Caco-2 (cell line): ENCODE data around the gene TEX264. TPM values are rescaled to one million over a fixed set of nuclear protein-coding genes. Genes with fewer than 3 reads are reported as not detected.
A peak's percentile ranks its signal among the peaks of the same experiment; 100 is the strongest.

Experiments used
- Bru-seq: library from RNA; stranded (reverse); fragments of 400-500 nt; gene quantifications from one replicate; lab custom pipeline; 2021; lab: Mats Ljungman, UMichigan
- BruChase-seq, 2 experiments: library from RNA; stranded (reverse); fragments of 400-500 nt; gene quantifications; one replicate each; lab custom pipeline; 2021; lab: Mats Ljungman, UMichigan
- BruUV-seq: library from RNA; stranded (reverse); fragments of 400-500 nt; replicated peaks from 2 replicates; lab custom pipeline; 2021; lab: Mats Ljungman, UMichigan
- CTCF ChIA-PET: fragments of 300-600 bp; sonication (Branson Sonifier 250); formaldehyde crosslinking; loops from one replicate; lab custom pipeline; 2022; ENCODE audit warnings: antibody characterized with exemption; lab: Charles Lee
- POLR2A ChIA-PET: fragments of 300-600 bp; sonication (Branson Sonifier 250); formaldehyde crosslinking; loops from one replicate; lab custom pipeline; 2022; ENCODE audit warnings: antibody characterized with exemption; lab: Charles Lee
- DNase-seq, 2 experiments: peaks; one replicate each; pipeline versions ENCODE4 v3.0.0 to v3.0.0-alpha.2; 2020 to 2022
- H3K27me3 ChIP-seq: replicated peaks from 2 replicates; pipeline ENCODE4 v1.6.0; 2011; ENCODE audit warnings: low read length; ENCODE audit not compliant: control insufficient read depth, insufficient read depth
- H3K36me3 ChIP-seq: 2 replicates; pipeline ENCODE4 v1.5.1; 2011; ENCODE audit warnings: low read length; ENCODE audit not compliant: control insufficient read depth, insufficient read depth
- H3K4me1 ChIP-seq: fragments of 250-450 bp; sonication (Bioruptor Pico); 2 replicates; pipeline ENCODE4 v1.5.1; 2020; ENCODE audit warnings: mild to moderate bottlenecking
- H3K4me3 ChIP-seq: 2 replicates; pipeline ENCODE4 v1.5.1; 2011; ENCODE audit warnings: low read depth, mild to moderate bottlenecking, control low read depth, low read length
- H3K9me3 ChIP-seq: fragments of 250-450 bp; sonication (Bioruptor Pico); 2 replicates; pipeline ENCODE4 v1.5.1; 2020; ENCODE audit warnings: mild to moderate bottlenecking, moderate library complexity
- H3K27ac Mint-ChIP-seq: one replicate; pipeline ENCODE4 v1.8.0; 2022; ENCODE audit warnings: mixed read lengths; ENCODE audit not compliant: unreplicated experiment
- H3K27me3 Mint-ChIP-seq: one replicate; pipeline ENCODE4 v1.8.0; 2022; ENCODE audit warnings: mixed read lengths; ENCODE audit not compliant: insufficient read depth, unreplicated experiment
- H3K36me3 Mint-ChIP-seq: one replicate; pipeline ENCODE4 v1.8.0; 2022; ENCODE audit warnings: mild to moderate bottlenecking, mixed read lengths; ENCODE audit not compliant: insufficient read depth, unreplicated experiment
- H3K4me1 Mint-ChIP-seq: one replicate; pipeline ENCODE4 v1.8.0; 2022; ENCODE audit warnings: low read depth, mixed read lengths; ENCODE audit not compliant: unreplicated experiment
- H3K4me3 Mint-ChIP-seq: one replicate; pipeline ENCODE4 v1.8.0; 2022; ENCODE audit warnings: mild to moderate bottlenecking, moderate library complexity, mixed read lengths; ENCODE audit not compliant: unreplicated experiment
- H3K9me3 Mint-ChIP-seq: one replicate; pipeline ENCODE4 v1.8.0; 2022; ENCODE audit warnings: mixed read lengths; ENCODE audit not compliant: unreplicated experiment
- intact Hi-C: fragments of 100-400 bp; cut with micrococcal nuclease; formaldehyde crosslinking; loops from one replicate; pipeline ENCODE4 v1.10.0; 2022; ENCODE audit not compliant: unreplicated experiment
- long read RNA-seq: library from polyadenylated mRNA; stranded (forward); transcript quantifications from one replicate; pipeline ENCODE4 v2.0.0, GENCODE V29; 2022
- total RNA-seq: library from RNA; stranded (reverse); gene quantifications from 2 replicates; pipeline ENCODE4 v1.2.3, GENCODE V29; 2022
- TF ChIP-seq, protein P1 (sequence below), 2 experiments: fragments of 200-600 bp in 1 of 2; IDR thresholded peaks; 1 replicate in 1 of 2; 2 replicates in 1 of 2; pipeline versions ENCODE4 v1.5.1 to v1.8.0; 2011 to 2022; ENCODE audit warnings: antibody characterized with exemption in 1 of 2, control low read depth in 1 of 2, inconsistent platforms in 1 of 2, low read depth in 1 of 2, low read length in 1 of 2, mild to moderate bottlenecking in 1 of 2, moderate library complexity in 1 of 2; ENCODE audit not compliant: insufficient read depth in 1 of 2, severe bottlenecking in 1 of 2, unreplicated experiment in 1 of 2

The TEX264 gene, protein sequence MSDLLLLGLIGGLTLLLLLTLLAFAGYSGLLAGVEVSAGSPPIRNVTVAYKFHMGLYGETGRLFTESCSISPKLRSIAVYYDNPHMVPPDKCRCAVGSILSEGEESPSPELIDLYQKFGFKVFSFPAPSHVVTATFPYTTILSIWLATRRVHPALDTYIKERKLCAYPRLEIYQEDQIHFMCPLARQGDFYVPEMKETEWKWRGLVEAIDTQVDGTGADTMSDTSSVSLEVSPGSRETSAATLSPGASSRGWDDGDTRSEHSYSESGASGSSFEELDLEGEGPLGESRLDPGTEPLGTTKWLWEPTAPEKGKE
- 32.4 and 37.9 TPM in 2 replicates for total RNA-seq
- Bru-seq, nascent RNA = percentile 57 among the genes with signal in this experiment
- BruChase-seq, experiment 1, labeled RNA remaining after a 2-hour chase = percentile 51 among the genes with signal in this experiment
- percentile 57 among the genes with signal in this experiment for BruChase-seq, experiment 2, labeled RNA remaining after a 6-hour chase
- long read RNA-seq, transcript TEX264-201 (5 exons, 1,340 nt) = major isoform, 61 of 102 reads
- long read RNA-seq, transcript TEX264-213 (4 exons, 800 nt) = minor isoform, 10 of 102 reads
- long read RNA-seq, partial matches to known transcripts = 2 of 102 reads
- long read RNA-seq, other reads (novel, unspliced or antisense) = 27 of 102 reads

DNA sequence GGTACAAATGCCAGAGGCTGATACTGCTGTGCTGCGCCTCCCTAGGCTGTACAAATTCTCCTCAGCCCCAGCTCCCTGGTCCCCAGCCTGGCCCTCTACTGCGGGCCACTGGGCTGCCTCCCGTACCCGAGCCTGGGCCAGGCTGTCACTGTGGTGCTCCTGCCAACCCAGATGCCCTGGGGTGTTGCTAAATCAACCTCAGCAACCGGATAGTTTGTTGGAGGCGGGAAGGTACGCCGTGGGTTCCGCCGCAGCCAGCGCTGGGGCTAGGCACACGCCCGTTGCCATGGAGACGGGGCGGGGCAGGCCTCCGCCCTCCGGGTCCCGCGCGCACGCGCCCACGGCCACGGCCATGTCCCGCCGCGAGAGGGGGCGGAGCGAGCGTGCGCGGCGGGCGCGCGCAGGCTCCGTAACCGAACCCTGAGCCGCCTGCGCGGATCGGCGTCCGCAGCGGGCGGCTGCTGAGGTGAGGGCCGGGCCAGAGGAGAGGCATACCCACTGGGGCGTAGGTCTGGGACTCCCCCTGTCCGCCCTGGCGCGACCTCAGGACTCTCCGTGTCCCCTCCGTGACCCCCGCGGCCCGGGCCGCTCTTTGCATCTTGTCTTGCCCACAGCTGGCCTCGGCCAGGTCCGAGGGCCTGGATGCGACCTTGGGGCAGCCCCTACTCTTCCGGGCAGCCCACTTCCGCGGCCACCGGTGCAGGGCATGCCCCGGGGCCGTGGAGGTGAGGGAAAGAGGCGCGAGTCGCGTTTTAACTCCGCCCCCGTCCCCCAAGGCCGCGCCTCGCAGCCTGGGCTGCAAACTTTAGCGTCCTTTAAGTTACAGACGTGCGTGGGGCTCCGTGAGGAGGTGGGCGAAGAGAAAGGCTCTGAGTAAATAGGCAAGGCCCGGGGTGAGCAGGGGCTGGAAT, at the start of gene TEX264:
Gene TEX264, plus strand, starts transcription at position 430 of the 911 bp plus-strand sequence. CDS start 3,053 bp downstream, outside the sequence.
- BruUV-seq = no TSS peak
- Histone ChIP-seq H3K36me3 (no peaks in the 10 kb centered on the region), H3K27me3 (no peaks in the 10 kb centered on the region), H3K4me1 (no peaks in the 10 kb centered on the region), H3K4me3 (peak within 1 kb of the TSS; percentile 70), H3K9me3 (no peaks in the 10 kb centered on the region)
- DNase-seq = peak; percentile 70 to 81
- H3K27me3 Mint-ChIP-seq = no peaks in the 10 kb centered on the region
- CTCF ChIA-PET = interaction anchor here (1.3 to 2.3 kb wide), 3 partner anchors 11 to 172 kb away, joined by 8 to 16 read pairs (median 10); partner anchors contain the start of gene DCAF1
- intact Hi-C loops = no loop called here
- TF ChIP-seq, protein P1, sequence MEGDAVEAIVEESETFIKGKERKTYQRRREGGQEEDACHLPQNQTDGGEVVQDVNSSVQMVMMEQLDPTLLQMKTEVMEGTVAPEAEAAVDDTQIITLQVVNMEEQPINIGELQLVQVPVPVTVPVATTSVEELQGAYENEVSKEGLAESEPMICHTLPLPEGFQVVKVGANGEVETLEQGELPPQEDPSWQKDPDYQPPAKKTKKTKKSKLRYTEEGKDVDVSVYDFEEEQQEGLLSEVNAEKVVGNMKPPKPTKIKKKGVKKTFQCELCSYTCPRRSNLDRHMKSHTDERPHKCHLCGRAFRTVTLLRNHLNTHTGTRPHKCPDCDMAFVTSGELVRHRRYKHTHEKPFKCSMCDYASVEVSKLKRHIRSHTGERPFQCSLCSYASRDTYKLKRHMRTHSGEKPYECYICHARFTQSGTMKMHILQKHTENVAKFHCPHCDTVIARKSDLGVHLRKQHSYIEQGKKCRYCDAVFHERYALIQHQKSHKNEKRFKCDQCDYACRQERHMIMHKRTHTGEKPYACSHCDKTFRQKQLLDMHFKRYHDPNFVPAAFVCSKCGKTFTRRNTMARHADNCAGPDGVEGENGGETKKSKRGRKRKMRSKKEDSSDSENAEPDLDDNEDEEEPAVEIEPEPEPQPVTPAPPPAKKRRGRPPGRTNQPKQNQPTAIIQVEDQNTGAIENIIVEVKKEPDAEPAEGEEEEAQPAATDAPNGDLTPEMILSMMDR (IDR thresholded peaks at IDR 0.05; ENCODE audit: insufficient read depth in 1 of 2, low read depth in 1 of 2, low read length in 1 of 2, severe bottlenecking in 1 of 2, unreplicated experiment in 1 of 2) = no peak
- peak within 1 kb of the TSS; percentile 88 for H3K27ac Mint-ChIP-seq
- H3K4me3 Mint-ChIP-seq = peak within 1 kb of the TSS; percentile 94
- H3K4me1 Mint-ChIP-seq = peaks cover 32% of the 10 kb centered on the region
- POLR2A ChIA-PET = interaction anchor here (0.6 to 1.1 kb wide), 3 partner anchors 103 to 286 kb away, joined by 4 to 27 read pairs (median 9); partner anchors contain the start of genes DCAF1 and MANF
- peaks cover 42% of the 10 kb centered on the region for H3K36me3 Mint-ChIP-seq
- no peaks in the 10 kb centered on the region for H3K9me3 Mint-ChIP-seq

DNA sequence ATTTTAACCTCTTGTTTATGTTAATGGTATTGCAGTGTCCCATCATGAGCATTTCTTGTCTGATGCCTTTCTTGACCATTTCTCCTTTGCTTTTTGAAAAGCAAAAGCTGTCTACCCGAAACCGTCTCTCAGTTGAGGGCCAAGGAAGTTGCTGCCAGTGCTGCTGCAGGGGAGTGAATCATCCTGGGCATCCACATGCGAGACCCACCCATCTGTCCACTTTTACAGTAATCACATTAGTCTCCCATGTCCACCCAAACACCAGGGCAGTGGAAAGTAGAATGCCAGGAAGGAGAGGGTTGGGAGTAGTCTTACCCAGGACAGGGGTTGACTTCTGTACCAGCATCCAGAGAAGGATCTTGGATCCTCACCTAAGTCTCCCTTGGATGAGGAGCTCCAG, 48.6 kb upstream of the TEX264 start:
- Mint-ChIP-seq H3K36me3 (no peaks in the 10 kb centered on the region), H3K27me3 (no peaks in the 10 kb centered on the region), H3K4me3 (no peak overlapping the region), H3K4me1 (peaks cover 15% of the 10 kb centered on the region), H3K27ac (no peak overlapping the region), H3K9me3 (no peaks in the 10 kb centered on the region)
- Histone ChIP-seq H3K4me3 (no peak overlapping the region), H3K4me1 (0 out of 2 replicates have a peak, but pooled peaks cover 3% of the 10 kb centered on the region), H3K9me3 (no peaks in the 10 kb centered on the region), H3K36me3 (no peaks in the 10 kb centered on the region), H3K27me3 (no peaks in the 10 kb centered on the region)
- CTCF ChIA-PET = no interaction called here
- BruUV-seq = no TSS peak
- no peak for DNase-seq
- intact Hi-C loops = no loop called here
- TF ChIP-seq, protein P1 (IDR thresholded peaks at IDR 0.05; ENCODE audit: insufficient read depth in 1 of 2, low read depth in 1 of 2, low read length in 1 of 2, severe bottlenecking in 1 of 2, unreplicated experiment in 1 of 2) = no peak
- POLR2A ChIA-PET = no interaction called here
